GM21723 (cell line): ENCODE measurements around the gene NFIL3.

Experiments used
- ATAC-seq: cut with Tn5 transposase; IDR thresholded peaks from one replicate; pipeline ENCODE4 v1.9.1; 2021; ENCODE audit warnings: mild to moderate bottlenecking, moderate library complexity; ENCODE audit not compliant: unreplicated experiment

NFIL3 gene

GRCh38 chr9:91361291-91362050, 62.2 kb downstream of the NFIL3 start, which contains the start of gene AUH:
Gene AUH, minus strand, starts transcription at chr9:91361918. Its CDS starts 29 bp downstream, at chr9:91361889.
- ATAC-seq = peak; percentile 84

DNA sequence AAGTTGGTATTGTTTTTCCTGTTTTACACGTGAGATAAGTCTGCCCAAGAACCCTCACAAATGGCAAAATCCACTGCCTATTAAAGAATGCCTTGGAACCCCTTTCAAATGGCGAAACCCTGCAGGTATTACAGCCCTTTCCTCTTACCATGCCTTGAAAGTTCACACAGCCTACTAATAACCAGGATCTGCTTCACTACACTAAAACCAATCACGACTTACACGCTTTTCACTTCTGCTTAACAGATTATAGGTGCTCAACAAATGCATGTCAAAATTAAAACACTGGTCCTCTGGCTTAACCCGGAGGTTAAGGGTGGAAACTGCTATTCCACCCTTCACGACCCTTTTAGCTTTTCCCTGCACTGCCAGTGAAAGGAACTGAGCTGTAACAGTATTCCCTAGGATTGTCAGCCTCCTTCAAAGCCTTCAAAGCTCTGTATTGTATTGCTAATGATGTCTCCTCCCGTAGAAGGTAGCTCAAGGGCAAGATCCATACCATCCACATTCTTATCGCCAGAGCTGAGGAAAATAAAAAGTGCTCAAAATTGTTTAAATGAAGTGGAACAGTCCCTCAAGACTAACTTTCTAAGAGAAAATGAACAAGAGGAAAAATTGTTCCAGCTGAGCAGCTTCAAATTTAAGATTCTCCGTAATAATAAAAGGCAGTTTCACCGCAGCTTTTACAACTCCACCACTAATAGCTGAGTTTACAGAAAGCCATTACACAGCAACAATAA, 62.9 kb downstream of the NFIL3 start:
- peak; percentile 36 for ATAC-seq

- ATAC-seq = no peak
Measured at GRCh38 chr9:91359734-91360470, 63.7 kb downstream of the NFIL3 start.

- no peak for ATAC-seq
Measured at GRCh38 chr9:91359083-91359482, 64.5 kb downstream of the NFIL3 start.
